Measurements from ENCODE around the gene TEDC1.

Gene TEDC1, protein sequence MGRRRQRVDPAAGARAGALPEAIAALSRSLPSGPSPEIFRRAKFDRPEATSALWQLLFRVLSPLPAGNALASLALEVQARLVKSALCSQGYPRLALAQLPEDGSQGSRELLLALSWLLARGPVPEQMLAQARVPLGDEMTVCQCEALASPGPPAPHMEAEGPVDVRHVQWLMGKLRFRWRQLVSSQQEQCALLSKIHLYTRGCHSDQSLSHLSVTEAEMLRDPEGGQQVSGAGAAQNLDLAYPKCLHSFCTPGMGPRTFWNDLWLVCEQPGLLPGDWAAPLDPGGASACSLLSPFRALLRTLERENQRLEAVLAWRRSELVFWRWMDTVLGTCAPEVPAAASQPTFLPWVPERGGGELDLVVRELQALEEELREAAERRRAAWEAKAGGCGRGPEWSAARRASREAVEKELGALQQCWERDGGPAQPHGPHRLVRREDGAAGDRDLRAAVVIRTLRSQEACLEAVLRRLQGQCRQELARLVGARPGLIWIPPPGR

DNA sequence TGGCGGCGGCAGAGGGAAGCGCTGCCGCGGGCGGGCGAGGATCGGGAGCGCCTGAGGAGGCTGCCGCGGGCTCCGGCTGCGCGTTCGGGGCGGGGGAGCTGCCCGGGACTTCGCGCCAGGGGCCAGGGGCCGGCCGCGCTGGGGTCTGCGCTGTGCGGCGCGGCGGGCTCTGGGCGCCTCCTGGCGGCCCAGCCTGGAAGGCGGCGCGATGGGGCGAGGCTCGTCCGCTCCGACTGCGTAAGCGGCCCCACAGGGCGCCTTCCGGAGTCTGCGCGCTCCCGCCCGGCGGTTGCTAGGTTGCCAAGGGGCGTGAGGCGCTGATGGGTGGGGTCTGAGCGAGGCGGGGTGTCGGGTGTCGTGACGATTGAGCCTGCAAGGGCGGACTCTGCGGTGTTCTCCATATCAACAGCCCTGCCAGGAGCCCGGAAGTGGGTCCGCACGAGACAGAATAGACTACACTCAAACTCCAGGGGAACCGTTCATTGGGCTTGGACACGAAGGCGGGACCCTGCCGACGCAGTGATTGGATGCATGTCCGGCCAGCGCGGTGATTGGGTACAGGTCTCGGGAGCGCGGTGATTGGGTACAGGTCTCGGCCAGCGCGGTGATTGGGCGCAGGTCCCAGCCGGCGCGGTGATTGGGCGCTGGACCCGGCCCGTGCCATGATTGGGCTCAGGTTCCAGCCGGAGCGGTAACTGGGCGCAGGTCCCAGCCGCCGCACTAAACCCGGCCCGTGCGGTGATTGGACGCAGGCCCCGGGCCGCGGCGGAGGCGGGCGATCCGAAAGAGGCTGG lies at the start of gene TEDC1:
Gene TEDC1, plus strand, starts transcription at position 675 of the 794 bp plus-strand sequence. CDS start 130 bp downstream, outside the sequence.
- DNase-seq = peak; percentile 99

DNA sequence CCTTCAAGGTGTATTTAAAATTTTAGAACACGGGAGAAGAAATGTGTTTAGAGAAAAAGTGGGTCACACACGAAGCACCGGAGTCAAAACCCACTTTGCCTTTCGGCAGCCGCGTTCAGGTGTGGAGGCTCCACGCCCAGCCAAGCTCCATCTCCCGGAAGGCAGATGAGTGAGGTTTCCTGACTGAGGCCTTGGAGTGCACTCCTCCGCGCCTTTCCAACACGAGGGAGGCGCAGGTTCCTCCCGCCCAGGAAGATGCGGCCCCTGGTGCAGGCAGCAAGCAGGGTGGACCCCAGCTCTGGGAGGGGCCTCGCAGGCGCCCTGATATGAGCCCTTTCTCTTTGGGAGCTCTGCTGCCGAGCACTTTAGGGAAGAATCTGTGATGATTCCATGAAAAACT lies 48.9 kb upstream of the TEDC1 start:
- no peak for DNase-seq

- no peak for DNase-seq
Observed at GRCh38 chr14:105442834-105443233, 48.2 kb upstream of the TEDC1 start.

DNA sequence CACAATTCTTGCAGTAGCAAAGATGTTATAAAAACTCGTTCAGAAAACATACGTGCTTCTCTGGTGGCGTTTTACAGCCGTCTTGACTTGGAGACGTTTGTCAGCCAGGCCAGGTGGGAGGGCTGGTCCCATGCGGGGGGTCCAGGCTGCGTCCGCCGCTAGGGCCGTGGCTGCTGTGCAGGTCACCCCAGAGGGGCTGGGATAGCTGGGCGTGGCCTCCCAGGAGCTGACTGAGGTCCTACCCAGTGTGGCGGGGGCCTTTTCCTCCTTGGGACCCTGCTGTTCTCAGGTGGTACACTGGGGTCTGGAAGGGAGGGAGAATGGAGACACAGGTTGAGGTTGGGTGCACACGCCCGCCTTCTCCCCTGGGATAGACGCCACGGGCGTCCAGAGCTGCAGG lies 46.2 kb upstream of the TEDC1 start:
- DNase-seq = no peak

- no peak for DNase-seq
Observed at GRCh38 chr14:105445290-105445689, 45.8 kb upstream of the TEDC1 start.

- no peak for DNase-seq
Observed at GRCh38 chr14:105445901-105446845, 44.9 kb upstream of the TEDC1 start.

- DNase-seq = no peak
Observed at GRCh38 chr14:105446971-105447370, 44.1 kb upstream of the TEDC1 start.

GRCh38 chr14:105447651-105448640 lies 43.1 kb upstream of the TEDC1 start:
- DNase-seq = no peak

GRCh38 chr14:105448706-105449111 lies 42.3 kb upstream of the TEDC1 start:
- DNase-seq = peak; percentile 73 to 80

DNA sequence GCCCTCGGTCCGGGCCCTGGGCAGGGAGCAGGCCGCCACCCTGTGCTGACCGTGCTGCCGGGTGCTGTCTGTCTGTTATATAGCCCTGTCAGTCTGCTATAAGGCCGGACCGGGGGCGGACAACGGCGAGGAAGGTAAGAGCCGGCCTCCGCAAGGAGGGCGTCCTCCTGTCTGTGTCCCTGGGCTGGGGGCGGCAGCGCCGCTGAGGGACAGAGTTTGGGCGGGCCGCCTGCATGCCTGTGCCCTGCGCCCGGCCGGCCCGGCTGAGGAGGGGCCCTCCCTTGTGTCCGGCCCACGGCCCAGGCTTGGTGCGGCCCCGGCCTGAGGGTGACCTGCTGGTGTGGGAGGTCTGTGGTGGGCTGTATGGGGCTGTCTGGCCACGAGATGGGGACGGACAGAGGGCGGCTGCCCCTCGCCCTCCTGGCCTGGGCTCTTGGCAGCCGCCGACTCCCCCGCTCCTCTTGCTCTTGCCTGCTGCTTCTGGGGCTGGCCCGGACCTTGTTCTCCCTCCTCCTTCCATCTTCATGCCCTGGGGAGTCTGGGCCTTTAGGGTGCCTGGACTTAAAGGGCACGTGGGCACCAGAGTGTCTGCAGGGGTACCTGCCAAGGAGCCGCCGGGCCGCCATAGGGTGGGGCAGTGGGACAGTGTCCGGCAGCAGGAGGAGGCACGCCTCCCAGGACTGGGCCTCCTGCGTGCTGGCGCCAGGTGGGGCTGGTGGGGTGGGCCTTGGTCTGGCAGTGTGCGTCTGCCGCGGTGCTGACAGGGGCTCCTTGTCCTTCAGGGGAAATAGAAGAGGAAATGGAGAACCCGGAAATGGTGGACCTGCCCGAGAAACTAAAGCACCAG lies 41.5 kb upstream of the TEDC1 start:
- DNase-seq = no peak

DNA sequence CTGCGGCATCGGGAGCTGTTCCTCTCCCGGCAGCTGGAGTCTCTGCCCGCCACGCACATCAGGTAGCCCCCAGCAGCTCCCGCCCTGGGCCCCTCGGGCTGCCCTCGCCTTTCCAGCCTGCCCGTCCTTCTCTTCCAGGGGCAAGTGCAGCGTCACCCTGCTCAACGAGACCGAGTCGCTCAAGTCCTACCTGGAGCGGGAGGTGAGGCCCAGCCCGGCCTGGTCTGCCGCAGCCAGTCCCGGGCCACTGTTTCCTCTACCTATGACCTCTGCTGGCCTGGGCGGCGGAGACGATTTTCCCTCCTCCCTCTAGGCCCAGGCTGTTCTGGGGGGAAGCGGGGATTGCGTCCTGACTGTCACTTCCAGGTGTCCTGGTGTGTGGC lies 40.9 kb upstream of the TEDC1 start:
- DNase-seq = no peak

GRCh38 chr14:105450864-105451720 lies 40.0 kb upstream of the TEDC1 start:
- no peak for DNase-seq

- DNase-seq = no peak
Observed at GRCh38 chr14:105452963-105453362, 38.1 kb upstream of the TEDC1 start.

GRCh38 chr14:105453847-105454246 lies 37.2 kb upstream of the TEDC1 start:
- no peak for DNase-seq

DNA sequence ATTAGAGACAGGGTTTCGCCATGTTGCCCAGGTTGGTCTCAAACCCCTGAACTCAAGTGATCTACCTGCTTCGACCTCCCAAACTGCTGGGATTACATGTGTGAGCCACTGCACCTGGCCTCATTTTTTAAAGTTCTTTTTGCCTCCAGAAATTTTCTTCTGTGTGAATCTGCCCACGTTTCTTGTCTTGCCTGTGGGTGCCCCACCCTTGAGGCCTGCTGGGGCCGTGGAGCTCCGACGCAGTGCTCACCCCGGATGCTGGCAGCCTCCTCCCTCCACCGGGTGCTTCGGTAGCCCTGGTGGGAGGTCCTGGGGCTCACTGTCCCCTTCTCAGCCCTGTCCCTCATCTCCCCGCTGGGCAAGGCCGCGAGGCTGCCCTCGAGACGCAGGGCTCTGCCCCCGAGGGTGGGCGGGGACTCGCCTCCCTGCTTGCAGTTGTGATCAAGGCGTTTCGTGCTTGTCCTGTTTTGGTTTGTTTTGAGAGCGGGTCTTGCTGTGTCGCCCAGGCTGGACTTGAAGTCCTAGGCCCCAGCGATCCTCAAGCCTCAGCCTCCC lies 35.9 kb upstream of the TEDC1 start:
- no peak for DNase-seq

DNA sequence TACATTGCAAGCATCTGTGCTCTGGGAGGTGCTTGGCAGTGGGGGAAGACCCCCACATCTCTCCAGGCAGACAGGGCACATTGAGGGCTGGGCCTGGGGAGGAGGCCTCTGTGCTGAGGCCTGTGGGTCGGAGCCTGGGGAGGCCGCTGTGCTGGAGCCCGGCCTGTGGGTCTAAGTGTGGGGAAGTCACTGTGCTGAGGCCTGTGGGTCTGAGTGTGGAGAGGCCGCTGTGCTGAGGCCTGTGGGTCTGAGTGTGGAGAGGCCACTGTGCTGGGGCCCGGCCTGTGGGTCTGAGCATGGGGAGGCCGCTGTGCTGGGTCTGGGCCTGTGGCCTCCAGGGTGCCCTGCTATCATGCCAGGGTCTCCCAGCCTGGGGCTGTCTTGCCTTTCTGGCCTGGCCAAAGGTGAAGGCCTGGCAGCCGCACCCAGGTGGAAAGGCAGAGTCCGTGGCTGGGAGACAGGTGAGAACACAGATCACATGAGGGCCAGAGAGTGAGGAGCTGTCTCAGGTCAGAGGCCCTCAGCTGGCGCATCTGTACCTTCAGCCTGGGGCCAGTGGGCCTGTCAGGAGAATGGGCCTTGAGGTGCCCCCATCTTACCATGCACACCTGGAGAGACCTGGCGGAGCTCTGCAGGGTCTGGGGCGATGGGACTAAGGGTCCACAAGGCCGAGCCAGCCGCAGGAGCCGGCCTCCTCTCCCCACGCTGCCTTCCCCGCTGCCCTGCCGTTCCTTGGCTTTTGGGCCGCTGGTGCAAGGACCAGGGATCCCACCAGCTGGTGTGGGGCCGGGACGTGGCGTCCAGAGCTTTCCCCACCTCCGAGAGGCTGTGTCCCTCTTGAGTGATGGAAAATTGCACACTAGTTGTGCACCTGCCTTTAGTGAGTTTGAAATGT lies 35.0 kb upstream of the TEDC1 start:
- DNase-seq = no peak

DNA sequence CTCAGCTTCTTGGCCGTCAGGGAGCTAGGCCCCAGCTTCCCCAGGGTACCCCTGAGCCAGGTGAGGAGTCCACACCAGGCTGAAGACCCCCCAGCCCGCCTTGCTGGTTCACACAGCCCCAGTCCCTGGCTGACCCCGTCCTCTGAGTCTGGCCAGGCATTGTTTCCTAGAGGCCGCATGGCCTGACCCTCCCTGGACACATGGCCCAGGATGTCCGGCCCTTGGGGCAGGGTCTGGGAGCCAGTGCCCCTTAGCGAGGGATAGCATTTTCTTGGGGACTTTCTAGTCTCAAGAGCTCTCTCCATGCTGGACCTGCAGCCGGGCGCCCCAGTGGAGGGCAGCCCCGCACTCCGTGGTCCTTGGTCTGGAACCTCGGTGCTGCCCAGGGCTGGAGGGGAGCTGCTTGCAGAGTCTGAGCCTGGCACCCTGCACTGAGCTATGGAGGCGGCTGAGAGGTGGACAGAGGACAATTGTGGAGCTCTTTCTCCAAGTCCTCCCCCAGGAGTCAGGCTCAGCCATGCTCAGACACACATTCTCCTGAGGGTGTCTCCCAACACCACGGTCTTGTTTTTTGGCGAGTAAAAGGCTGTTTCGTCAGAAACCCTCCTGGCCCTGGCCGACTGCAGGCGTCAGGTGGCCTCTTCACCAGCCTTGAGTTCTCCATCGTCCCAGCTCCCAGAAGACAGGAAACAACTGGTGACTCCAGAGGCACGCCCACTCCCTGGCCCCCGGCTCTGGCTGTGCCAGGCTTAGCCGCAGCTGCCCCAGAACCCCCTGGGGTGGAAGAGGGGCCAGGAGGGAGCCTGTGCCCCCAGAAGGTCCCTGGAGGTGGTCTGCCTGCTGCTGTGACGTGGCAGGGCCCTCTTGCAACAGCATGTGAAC lies 34.1 kb upstream of the TEDC1 start:
- no peak for DNase-seq

All from activated T-cell treated with anti-CD3 and anti-CD28 coated beads, Interleukin-2, amount 50 U/mL, for 48 hours (primary cell).